Pancreas (tissue), 10 donors: Measurements from ENCODE around the gene C4orf36. TPM values are rescaled to one million over a fixed set of nuclear protein-coding genes. Genes with fewer than 3 reads are reported as not detected.
A peak's percentile ranks its signal among the peaks of the same experiment; 100 is the strongest.

ENCODE experiments used
- ATAC-seq, 4 donors: fragments of 200-7000 bp; cut with Tn5 transposase; one replicate each; pipeline versions ENCODE4 v1.8.0 to v1.9.1; 2020; ENCODE audit warnings: mild to moderate bottlenecking in 4 of 4, moderate library complexity in 4 of 4
- DNase-seq, 6 donors: peaks; one replicate each; pipeline ENCODE4 v3.0.0-alpha.2; 2020
- FAIRE-seq: peaks from 2 replicates; lab custom pipeline; 2012; peaks lifted over from hg19 to GRCh38; lab: Jason Lieb, UNC
- H3K27ac ChIP-seq, 4 donors: fragments of 200-600 bp; sonication (generic); 1 replicate in 3 of 4; 2 replicates in 1 of 4; pipeline versions ENCODE4 v1.5.0 to v1.8.0; 2020
- H3K27me3 ChIP-seq, 4 donors: fragments of 200-600 bp; one replicate each; pipeline ENCODE4 v1.8.0; 2021
- H3K36me3 ChIP-seq, 3 donors: fragments of 200-600 bp; sonication (generic) in 1 of 3; one replicate each; pipeline versions ENCODE4 v1.5.0 to v1.8.0; 2020 to 2021
- H3K4me1 ChIP-seq, 3 donors: fragments of 200-600 bp; one replicate each; pipeline ENCODE4 v1.8.0; 2021
- H3K4me3 ChIP-seq, 4 donors: fragments of 200-600 bp; sonication (generic) in 2 of 4; one replicate each; pipeline versions ENCODE4 v1.5.0 to v1.8.0; 2020 to 2021
- H3K9me3 ChIP-seq, 4 donors: fragments of 200-600 bp; one replicate each; pipeline ENCODE4 v1.8.0; 2021
- CTCF ChIP-seq, 4 donors: fragments of 200-600 bp; sonication (generic) in 3 of 4; IDR thresholded peaks; one replicate each; pipeline versions ENCODE4 v1.5.0 to v1.8.0; 2021; ENCODE audit warnings: antibody characterized with exemption in 4 of 4
- WGBS, 2 donors: extraction: QIAGEN DNeasy Blood & Tissue Kit; methylation state at CpG; one replicate each; pipeline ENCODE4 v1.1.7; 2013; 5-methylcytosine and 5-hydroxymethylcytosine counted together
- intact Hi-C, 3 donors: fragments of 100-400 bp; cut with DNase I; formaldehyde crosslinking; loops; one replicate each; pipeline versions ENCODE4 v1.11.1 to v1.14.2; 2022
- polyA plus RNA-seq, 2 donors: library from polyadenylated mRNA; stranded (reverse); fragments of 200-250 nt; gene quantifications; one replicate each; pipeline ENCODE4 v1.2.3, GENCODE V29; 2013
- total RNA-seq, 6 donors: library from RNA; stranded (reverse); fragmentation: NEBNext Ultra II Directional in 4 of 6; extraction: Animal tissue kit (Norgen Biotek cat#: 25700) in 4 of 6; gene quantifications; one replicate each; pipeline versions ENCODE4 v1.2.1 to v1.2.4, GENCODE V29; 2021 to 2023
- donor health status: healthy with polysubstance abuse.
- donor health status: DM: no; HTN: no; CAD: no; lungs with moderate emphysema.
- donor health status: DM: no; HTN: no; CAD: no.
- donor health status: control.
- donor health status: control.
- donor health status: Bipolar disorder and iron deficiency.
- donor health status: DM: yes; HTN: yes; CAD: no.
- donor health status: DM: no; HTN: no; CAD: no.
- donor health status: DM: no; HTN: no; CAD: no.
- donor health status: DM: yes; HTN: yes; CAD: no.

The C4orf36 gene
- total and polyA plus RNA-seq, 8 donors: 0.35 to 0.88 (median 0.65) TPM; not detected in 1

GRCh38 chr4:86853209-86853608 is 39.0 kb downstream of the C4orf36 start:
- no peaks in the 10 kb centered on the region for H3K27me3 ChIP-seq
- H3K36me3 ChIP-seq: no peaks in the 10 kb centered on the region
- no peaks in the 10 kb centered on the region for H3K4me1 ChIP-seq
- no peak overlapping the region for H3K4me3 ChIP-seq
- DNase-seq (no peak), ATAC-seq (no peak), FAIRE-seq (no peak)
- intact Hi-C loops: no loop called here
- no peak overlapping the region for H3K27ac ChIP-seq
- no peaks in the 10 kb centered on the region for H3K9me3 ChIP-seq
- 91 to 92% methylated on average over 5 of the region's 5 CpGs for WGBS, 2 donors
- TF ChIP-seq CTCF (IDR thresholded peaks at IDR 0.05): no peak

- Histone ChIP-seq H3K27me3 (no peaks in the 10 kb centered on the region), H3K9me3 (no peaks in the 10 kb centered on the region), H3K36me3 (no peaks in the 10 kb centered on the region), H3K4me3 (no peak within 1 kb of the TSS), H3K4me1 (no peaks in the 10 kb centered on the region), H3K27ac (no peak within 1 kb of the TSS)
- ATAC-seq (no peak), FAIRE-seq (no peak), DNase-seq (no peak)
- TF ChIP-seq CTCF (IDR thresholded peaks at IDR 0.05): no peak
- WGBS, 2 donors: 81 to 85% methylated on average over 11 of the region's 11 CpGs
- intact Hi-C loops: no loop called here
These were observed 43.2 kb downstream of the C4orf36 start, which contains the start of gene SLC10A6 for GRCh38 chr4:86848732-86849619. Gene SLC10A6, minus strand, starts transcription at chr4:86849384. Its CDS starts 269 bp downstream, at chr4:86849115.

GRCh38 chr4:86848136-86848535 is 44.1 kb downstream of the C4orf36 start:
- H3K4me3 ChIP-seq: no peak overlapping the region
- FAIRE-seq (no peak), ATAC-seq (no peak), DNase-seq (no peak)
- no peak for TF ChIP-seq CTCF (IDR thresholded peaks at IDR 0.05)
- intact Hi-C loops: no loop called here
- H3K36me3 ChIP-seq: no peaks in the 10 kb centered on the region
- H3K9me3 ChIP-seq: no peaks in the 10 kb centered on the region
- 73 to 76% methylated on average over 7 of the region's 7 CpGs for WGBS, 2 donors
- no peaks in the 10 kb centered on the region for H3K27me3 ChIP-seq
- no peak overlapping the region for H3K27ac ChIP-seq
- no peaks in the 10 kb centered on the region for H3K4me1 ChIP-seq

- H3K9me3 ChIP-seq: no peaks in the 10 kb centered on the region
- 90 to 91% methylated on average over 4 of the region's 4 CpGs for WGBS, 2 donors
- no peaks in the 10 kb centered on the region for H3K27me3 ChIP-seq
- no peak overlapping the region for H3K4me3 ChIP-seq
- no peaks in the 10 kb centered on the region for H3K4me1 ChIP-seq
- H3K27ac ChIP-seq: no peak overlapping the region
- DNase-seq (no peak), FAIRE-seq (no peak), ATAC-seq (no peak)
- no peak for TF ChIP-seq CTCF (IDR thresholded peaks at IDR 0.05)
- intact Hi-C loops: no loop called here
- H3K36me3 ChIP-seq: no peaks in the 10 kb centered on the region
These were observed 44.7 kb downstream of the C4orf36 start for GRCh38 chr4:86847571-86847970.

GRCh38 chr4:86846921-86847320 is 45.3 kb downstream of the C4orf36 start:
- FAIRE-seq (no peak), DNase-seq (no peak), ATAC-seq (peak in 1 of 4 donors; percentile 31)
- intact Hi-C loops: no loop called here
- Histone ChIP-seq H3K36me3 (no peaks in the 10 kb centered on the region), H3K9me3 (no peaks in the 10 kb centered on the region), H3K27me3 (no peaks in the 10 kb centered on the region), H3K27ac (no peak overlapping the region), H3K4me1 (no peaks in the 10 kb centered on the region), H3K4me3 (no peak overlapping the region)
- no peak for TF ChIP-seq CTCF (IDR thresholded peaks at IDR 0.05)
